Lung (tissue), 12 donors: ENCODE data around the gene ZNF653. TPM values are rescaled to one million over a fixed set of nuclear protein-coding genes. Genes with fewer than 3 reads are reported as not detected.

Experiments
- ATAC-seq: fragments of 200-7000 bp; cut with Tn5 transposase; one replicate; pipeline ENCODE4 v1.9.1; 2020; ENCODE audit warnings: moderate number of reproducible peaks; ENCODE audit not compliant: insufficient read depth, low FRiP score
- DNase-seq, 3 donors: peaks; one replicate each; pipeline ENCODE4 v3.0.0-alpha.2; 2013 to 2017
- H3K27ac ChIP-seq, 2 donors: one replicate each; pipeline ENCODE4 v1.5.1; 2013; ENCODE audit warnings: mild to moderate bottlenecking in 2 of 2, moderate library complexity in 2 of 2, control low read depth in 1 of 2, inconsistent platforms in 1 of 2, low read depth in 1 of 2, low read length in 1 of 2
- H3K27me3 ChIP-seq, 3 donors: one replicate each; pipeline ENCODE4 v1.5.1; 2013; ENCODE audit warnings: low read length in 2 of 3; ENCODE audit not compliant: control insufficient read depth in 3 of 3, insufficient read depth in 3 of 3
- H3K36me3 ChIP-seq, 4 donors: one replicate each; pipeline ENCODE4 v1.5.1; 2013; ENCODE audit warnings: low read length in 4 of 4, mild to moderate bottlenecking in 1 of 4, moderate library complexity in 1 of 4; ENCODE audit not compliant: control insufficient read depth in 4 of 4, insufficient read depth in 4 of 4
- H3K4me1 ChIP-seq, 5 donors: one replicate each; pipeline ENCODE4 v1.5.1; 2013; ENCODE audit warnings: low read length in 5 of 5, mild to moderate bottlenecking in 2 of 5, moderate library complexity in 1 of 5; ENCODE audit not compliant: control insufficient read depth in 5 of 5, insufficient read depth in 5 of 5
- H3K4me3 ChIP-seq: one replicate; pipeline ENCODE4 v1.5.1; 2013; ENCODE audit warnings: mild to moderate bottlenecking, control low read depth, moderate library complexity
- H3K9ac ChIP-seq, 2 donors: one replicate each; pipeline ENCODE4 v1.5.1; 2013; ENCODE audit warnings: low read length in 2 of 2, control low read depth in 1 of 2; ENCODE audit not compliant: insufficient read depth in 1 of 2
- H3K9me3 ChIP-seq, 4 donors: one replicate each; pipeline ENCODE4 v1.5.1; 2013; ENCODE audit warnings: low read length in 3 of 4, mild to moderate bottlenecking in 1 of 4, moderate library complexity in 1 of 4; ENCODE audit not compliant: control insufficient read depth in 4 of 4, insufficient read depth in 3 of 4
- WGBS, 2 donors: extraction: QIAGEN DNeasy Blood & Tissue Kit; methylation state at CpG; one replicate each; pipeline ENCODE4 v1.1.7; 2013; 5-methylcytosine and 5-hydroxymethylcytosine counted together
- polyA plus RNA-seq, 2 donors: library from polyadenylated mRNA; stranded (reverse); fragments of 200-250 nt; gene quantifications; one replicate each; pipeline ENCODE4 v1.2.1, GENCODE V29; 2013
- total RNA-seq, 2 donors: library from RNA; depleted of rRNA in 1 of 2; stranded (reverse); fragments of >200 nt in 1 of 2; gene quantifications; one replicate each; pipeline ENCODE4 v1.2.1, GENCODE V29; 2014 to 2021
- TF ChIP-seq, protein P1 (sequence below): IDR thresholded peaks from 2 replicates; pipeline ENCODE4 v1.5.1; 2012; ENCODE audit warnings: mild to moderate bottlenecking; ENCODE audit errors: control extremely low read depth, extremely low read depth
- donor health status: control.
- donor health status: control.
- donor health status: Bipolar disorder and iron deficiency.
- donor health status: healthy.
- donor health status: DM: yes; HTN: yes; CAD: no.

Gene ZNF653
- total and polyA plus RNA-seq, 4 donors: 5.4 to 12.9 (median 9.0) TPM

DNA sequence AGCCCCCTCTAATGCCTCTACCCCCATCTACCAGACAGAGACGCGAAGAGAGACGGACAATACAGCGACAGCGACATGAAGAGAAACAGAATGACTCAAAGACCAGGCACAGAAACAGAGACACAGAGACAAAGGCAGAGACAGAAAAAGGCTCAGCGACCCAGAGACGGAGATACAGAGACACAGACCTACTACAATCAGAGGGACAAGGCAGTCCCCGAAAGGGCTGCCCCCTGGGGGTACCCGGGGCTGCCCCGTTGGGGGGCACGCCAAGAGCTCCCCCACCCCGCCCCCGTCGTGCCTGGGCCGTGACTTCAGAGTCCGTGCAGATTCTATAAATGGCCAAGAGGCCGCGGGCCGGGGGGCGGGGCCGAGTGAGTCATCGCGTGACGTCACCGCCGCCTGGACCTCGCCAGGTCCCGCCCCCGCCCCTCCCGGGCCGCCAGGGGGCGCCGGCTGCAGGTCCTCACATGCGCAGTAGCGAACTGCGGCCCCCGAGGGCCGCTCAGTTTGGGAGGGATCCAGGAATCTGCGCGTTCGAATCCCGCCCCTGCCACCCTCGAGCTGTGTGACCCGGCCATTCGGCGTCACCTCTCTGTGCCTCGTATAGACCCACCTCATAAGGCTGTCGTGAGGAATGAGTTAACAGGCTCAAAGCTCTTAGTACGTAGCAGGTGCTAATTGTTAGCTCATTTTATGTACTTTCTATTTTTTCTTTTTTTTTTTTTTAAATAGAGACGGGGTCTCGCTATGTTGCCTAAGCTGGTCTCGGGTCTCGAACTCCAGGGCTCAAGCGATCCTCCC lies 30.4 kb upstream of the ZNF653 start:
- 14 to 16% methylated on average over 54 of the region's 54 CpGs for WGBS, 2 donors
- Histone ChIP-seq H3K9me3 (no peaks in the 10 kb centered on the region), H3K4me1 (peaks cover 0 to 13% (median 4%) of the 10 kb centered on the region in 5 donors), H3K27me3 (peaks cover 0 to 8% (median 6%) of the 10 kb centered on the region in 3 donors), H3K36me3 (no peaks in the 10 kb centered on the region), H3K27ac (peak overlapping the region; percentile 74 to 85), H3K9ac (peak overlapping the region; percentile 67 to 80), H3K4me3 (no peak overlapping the region)
- ATAC-seq (peak; percentile 89), DNase-seq (peak; percentile 86 to 91 (median 87))
- TF ChIP-seq, protein P1, sequence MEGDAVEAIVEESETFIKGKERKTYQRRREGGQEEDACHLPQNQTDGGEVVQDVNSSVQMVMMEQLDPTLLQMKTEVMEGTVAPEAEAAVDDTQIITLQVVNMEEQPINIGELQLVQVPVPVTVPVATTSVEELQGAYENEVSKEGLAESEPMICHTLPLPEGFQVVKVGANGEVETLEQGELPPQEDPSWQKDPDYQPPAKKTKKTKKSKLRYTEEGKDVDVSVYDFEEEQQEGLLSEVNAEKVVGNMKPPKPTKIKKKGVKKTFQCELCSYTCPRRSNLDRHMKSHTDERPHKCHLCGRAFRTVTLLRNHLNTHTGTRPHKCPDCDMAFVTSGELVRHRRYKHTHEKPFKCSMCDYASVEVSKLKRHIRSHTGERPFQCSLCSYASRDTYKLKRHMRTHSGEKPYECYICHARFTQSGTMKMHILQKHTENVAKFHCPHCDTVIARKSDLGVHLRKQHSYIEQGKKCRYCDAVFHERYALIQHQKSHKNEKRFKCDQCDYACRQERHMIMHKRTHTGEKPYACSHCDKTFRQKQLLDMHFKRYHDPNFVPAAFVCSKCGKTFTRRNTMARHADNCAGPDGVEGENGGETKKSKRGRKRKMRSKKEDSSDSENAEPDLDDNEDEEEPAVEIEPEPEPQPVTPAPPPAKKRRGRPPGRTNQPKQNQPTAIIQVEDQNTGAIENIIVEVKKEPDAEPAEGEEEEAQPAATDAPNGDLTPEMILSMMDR: peak; percentile 47

DNA sequence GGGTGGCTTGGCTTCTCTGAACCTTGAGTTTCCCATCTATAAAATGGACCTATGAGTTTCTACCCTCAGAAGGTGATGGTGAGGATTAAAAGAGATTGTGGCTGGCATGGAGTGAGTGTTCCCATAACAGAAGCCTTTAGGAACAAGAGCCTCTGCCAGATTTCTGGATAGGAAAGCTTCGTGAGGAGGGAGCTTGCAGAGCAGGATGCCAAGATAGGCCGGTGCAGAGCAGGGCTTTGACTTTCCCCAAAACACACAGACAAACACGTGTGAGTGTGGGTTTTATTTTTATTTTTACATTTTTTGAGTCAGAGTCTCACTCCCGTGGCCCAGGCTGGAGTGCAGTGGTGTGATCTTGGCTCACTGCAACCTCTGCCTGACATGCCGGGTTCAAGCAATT lies 29.3 kb upstream of the ZNF653 start:
- peak in 1 of 3 donors; percentile 26 for DNase-seq
- Histone ChIP-seq H3K9me3 (no peaks in the 10 kb centered on the region), H3K27me3 (peaks cover 0 to 8% (median 6%) of the 10 kb centered on the region in 3 donors), H3K36me3 (no peaks in the 10 kb centered on the region), H3K4me3 (no peak overlapping the region), H3K4me1 (peaks cover 0 to 13% (median 4%) of the 10 kb centered on the region in 5 donors), H3K27ac (peak overlapping the region in 1 of 2 donors; percentile 74), H3K9ac (no peak overlapping the region)
- ATAC-seq: no peak
- TF ChIP-seq, protein P1: no peak
- WGBS, 2 donors: 66 to 71% methylated on average over 5 of the region's 5 CpGs

DNA sequence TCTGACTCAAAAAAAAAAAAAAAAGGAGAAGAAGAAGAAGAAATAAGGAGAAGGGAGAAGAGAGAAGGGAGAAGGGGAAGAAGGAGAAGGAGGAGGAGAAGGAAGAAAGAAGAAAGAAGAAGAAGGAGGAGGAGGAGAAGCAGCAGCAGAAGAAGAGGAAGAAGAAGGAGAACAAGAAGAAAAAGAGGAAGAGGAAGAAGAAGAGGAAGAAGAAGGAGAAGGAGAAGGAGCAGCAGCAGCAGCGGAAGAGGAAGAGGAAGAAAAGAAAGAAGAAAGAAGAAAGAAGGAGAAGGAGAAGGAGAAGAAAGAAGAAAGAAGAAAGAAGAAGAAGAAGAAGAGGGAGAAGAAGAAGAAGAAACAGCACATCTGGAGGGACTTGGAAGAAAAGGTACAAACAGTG lies 28.9 kb upstream of the ZNF653 start:
- ATAC-seq: no peak
- 35 to 58% methylated on average over 1 of the region's 1 CpG for WGBS, 2 donors
- TF ChIP-seq, protein P1: no peak
- no peak overlapping the region for H3K27ac ChIP-seq
- no peaks in the 10 kb centered on the region for H3K9me3 ChIP-seq
- no peak overlapping the region for H3K4me3 ChIP-seq
- peaks cover 0 to 6% (median 5%) of the 10 kb centered on the region in 3 donors for H3K27me3 ChIP-seq
- peaks cover 0 to 13% (median 4%) of the 10 kb centered on the region in 5 donors for H3K4me1 ChIP-seq
- H3K9ac ChIP-seq: no peak overlapping the region
- DNase-seq: no peak
- H3K36me3 ChIP-seq: no peaks in the 10 kb centered on the region
